MV-4-11 (cell line): ENCODE results near the gene TTC7B.

ENCODE experiments used
- DNase-seq: peaks from one replicate; lab custom pipeline; 2025; lab: John Stamatoyannopoulos, UW

The TTC7B gene

DNA sequence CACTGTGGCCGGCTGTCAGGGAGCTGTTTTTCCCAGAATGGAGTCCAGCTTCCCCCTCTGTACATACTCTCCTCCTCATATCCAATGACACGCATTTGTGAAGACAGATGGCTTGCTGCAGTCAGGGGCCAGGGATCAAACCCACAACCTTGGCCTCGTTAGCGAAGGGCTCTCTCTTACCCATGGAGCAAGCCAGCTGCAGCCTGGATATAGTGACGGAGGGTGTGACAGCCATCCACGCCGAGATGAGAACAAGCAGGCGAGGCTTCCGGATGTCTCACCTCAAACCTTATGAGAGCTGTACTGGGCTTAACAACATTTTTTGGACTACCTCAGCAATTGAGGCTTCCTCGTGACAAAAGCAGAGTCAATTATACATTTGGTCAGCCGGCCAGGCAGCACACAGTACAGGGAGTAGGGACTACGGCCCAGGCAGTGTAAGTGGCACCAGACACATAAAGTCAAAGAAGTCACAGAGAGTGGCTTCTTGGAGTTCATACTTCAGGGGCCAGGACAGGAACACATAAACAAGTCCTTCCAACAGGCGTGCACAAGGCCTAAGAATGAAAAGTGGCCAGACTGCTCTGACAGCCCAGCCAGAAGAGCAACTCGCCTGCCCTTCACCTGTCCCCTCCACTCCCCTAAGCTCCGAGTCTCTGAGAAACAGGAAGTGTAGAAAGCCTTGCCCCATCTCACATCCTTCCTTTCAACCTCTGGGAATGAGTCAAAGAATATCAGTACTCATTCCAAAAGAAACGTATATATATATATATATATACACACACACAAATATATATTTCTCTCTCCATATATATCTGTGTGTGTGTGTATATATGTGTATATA, 115.1 kb downstream of the TTC7B start:
- no peak for DNase-seq

DNA sequence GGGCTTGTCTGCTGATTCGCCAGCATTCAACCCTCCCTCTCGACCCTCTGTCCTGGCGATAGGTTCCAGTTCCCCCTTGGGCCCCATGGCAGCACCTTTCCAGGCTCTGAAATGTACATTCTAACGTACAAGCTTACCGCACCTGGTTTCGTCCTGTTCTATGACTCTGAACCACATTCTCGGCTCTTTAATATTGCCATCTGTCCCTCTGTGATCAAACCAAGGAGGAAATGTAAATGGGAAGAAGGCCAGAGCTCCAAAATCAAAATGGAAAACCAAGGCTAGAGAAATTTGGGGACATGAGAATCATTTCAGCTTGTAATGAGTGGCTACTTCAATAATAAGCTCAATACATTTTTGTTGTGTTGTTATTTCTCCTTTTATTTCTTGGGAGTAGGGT, 117.2 kb downstream of the TTC7B start:
- DNase-seq = no peak

DNA sequence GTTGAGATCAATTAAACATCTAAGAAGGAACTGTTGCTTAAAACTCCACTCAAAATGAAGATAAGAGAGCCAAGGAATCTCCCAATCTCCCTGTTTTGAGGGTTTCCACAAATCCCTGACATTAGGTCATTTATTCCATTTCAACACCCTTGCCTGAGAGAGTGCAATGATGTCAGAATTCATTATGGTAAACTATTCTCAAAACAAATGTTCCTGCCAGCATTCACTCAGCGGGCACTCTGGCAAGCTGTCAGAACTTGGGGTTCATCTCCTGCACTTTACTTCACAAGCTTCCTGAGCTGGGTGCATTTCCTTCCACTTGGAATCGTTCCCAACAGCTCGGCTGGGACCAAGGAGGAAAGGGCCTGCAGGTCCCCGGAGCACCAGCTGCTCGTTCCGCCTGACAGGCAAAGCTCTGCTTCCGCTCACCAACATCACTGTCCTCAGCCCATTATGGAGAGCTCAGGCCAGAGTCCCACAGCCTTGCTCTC, 117.8 kb downstream of the TTC7B start:
- no peak for DNase-seq

DNA sequence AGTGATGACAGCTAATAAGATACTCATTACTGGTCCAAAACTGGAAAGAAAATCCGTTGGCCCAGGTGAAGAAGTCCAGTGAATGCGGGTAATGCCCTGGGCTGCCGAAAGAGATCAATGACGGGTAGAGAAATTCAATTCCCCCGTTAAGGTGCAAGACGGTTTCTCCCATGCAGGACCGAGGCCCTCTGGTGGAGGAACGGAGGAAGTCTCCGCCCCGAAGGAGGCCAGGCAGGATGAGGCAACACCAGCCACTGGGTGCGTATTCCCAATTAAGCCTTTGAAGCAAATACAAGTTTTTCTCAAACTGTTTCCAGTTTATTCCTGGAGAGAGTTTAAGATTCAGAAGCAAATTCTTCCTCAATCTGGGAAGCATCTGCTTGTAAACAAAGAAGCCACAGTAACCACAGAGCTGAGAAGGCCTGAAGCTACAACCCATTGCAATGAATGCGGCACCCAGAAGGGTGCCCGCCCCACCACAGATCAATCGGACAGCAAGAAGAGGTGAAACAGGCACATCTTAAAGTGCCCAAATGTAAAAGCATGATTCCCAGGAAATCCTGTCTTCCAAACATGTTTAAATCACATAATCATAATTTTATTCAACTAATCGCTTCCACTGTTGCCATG, 118.5 kb downstream of the TTC7B start:
- peak; percentile 69 for DNase-seq

DNA sequence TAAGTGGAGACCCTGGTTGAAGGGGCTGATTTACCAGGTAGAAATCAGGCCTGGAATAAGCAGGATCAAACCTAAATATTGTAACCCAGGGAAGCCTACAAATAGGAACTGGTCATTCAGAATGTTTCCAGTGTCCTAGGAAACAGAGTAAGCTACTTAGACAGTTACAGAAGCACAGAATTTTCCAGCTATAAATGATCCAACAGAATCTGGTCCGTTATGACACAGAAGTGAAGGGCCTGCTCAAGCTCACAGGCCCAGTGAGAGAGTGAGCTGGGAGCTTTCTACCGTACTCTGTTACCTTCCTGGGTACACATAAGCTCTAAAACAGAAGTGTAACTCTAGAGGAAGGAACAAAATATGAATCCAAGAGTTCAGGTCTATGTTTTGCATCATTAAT, 119.1 kb downstream of the TTC7B start:
- no peak for DNase-seq

DNA sequence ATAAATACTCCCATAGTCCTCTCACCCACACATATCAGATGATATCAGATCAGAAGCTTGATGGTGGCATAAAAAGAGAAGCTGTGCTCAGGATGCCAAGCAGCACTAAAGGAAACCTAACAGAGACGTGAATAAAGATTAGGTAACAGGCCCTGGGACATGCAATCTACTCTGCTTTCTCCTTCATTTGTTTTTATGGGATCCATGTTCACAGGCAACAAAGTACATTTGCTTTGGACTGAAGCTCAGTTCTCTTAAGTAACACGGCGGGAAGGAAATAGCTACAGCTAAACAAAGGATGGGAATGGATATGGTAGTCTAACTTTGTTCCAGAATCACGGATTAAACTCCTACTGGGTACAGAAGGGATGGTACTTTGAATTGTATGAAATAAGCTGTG, 119.5 kb downstream of the TTC7B start:
- no peak for DNase-seq

DNA sequence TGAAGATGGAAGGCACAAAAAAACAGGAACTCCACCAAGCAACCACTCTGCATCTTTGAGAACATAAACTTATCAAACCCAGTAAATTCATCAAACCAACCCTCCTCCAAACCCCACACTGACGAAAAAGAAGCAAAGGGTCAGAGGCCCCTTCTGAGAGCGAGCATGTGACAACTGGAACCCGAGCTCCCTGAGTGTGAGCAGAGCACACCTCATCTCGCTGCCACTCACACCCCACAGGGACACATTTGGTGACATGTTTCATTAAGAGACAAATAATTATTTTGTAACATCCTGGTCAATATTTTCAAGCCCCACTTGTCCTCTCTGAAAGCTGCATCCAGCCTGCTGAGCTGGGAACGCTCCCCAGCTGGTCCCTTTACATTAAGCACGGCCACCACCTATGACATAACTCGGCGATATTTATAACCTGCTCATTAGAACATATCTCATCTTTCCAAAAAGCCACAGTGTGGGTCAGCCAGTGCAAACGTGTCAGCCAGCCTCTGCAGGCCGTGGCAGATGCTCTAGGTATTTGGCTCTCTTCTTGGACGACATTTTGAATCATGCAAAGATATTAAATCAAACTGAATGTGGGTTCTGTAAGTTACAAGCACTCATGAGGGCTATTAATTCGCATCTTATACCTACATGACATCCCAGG, 120.1 kb downstream of the TTC7B start:
- no peak for DNase-seq

DNA sequence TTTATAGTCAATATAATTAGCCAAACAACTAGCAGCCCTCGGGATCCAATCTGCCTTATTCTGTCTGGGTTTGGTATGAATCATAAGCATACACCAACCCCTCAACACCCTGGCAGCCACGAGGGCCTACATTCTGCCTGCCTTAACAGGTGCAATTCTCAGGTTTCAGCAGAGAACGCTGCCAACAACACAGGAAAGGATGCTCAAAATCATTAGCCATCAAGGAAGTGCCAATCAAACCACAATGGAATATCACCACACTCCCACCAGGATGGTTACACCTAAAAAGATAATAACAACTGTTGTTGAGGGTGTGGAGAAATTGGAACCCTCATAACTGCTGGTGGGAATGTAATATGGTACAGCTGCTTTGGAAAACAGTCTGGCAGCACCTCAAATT, 122.8 kb downstream of the TTC7B start:
- DNase-seq = no peak

DNA sequence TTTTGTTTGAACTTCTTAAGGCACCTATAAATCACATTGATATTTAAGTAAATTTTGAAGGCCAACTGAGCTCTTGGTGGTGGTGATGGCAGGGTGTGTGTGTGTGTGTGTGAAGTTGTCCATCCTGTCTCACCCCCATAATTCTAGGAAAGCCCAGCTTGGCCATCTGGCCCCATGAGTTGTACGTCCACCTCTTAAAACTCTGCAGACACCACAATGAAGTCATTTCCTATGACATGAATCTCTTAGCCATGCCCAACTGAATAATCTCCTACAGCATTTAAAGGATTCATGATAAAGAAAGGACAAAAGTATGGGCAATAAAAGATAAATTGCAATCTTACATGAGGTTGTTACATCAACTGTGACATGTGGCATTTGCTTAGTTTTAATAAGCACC, 123.4 kb downstream of the TTC7B start:
- no peak for DNase-seq

DNA sequence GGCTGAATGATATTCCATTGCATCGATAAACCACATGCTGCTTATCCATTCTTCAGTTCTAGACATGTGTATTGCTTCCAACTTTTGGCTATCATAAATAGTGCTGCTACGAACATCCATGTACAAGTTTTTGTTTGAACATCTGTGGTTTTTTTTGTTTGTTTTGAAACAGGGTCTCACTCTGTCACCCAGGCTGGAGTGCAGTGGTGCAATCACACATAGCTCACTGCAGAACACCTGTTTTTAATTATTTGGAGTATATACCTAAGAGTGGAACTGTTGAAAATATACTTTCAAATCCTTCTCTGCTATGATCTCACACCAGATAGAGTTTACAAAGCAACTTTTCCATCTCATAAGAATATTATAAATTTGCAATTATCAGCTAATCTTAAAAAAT, 124.2 kb downstream of the TTC7B start:
- no peak for DNase-seq

DNA sequence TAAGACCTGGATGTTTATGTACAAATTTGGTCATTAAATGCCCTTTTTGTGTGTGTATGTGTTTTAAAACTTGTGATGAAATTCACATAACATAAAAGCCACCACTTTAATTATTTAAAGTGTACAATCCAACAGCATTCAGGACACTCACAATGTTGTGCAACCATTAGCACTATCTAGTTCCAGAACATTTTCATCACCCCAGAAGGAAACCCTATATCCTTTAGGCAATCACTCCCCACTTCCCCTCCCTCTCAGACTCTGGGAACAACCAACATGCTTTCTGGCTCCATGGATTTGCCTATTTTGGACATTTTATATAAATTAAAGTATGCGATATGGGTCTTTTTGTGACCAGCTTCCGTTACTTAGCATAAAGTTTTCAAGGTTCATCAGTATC, 124.6 kb downstream of the TTC7B start:
- DNase-seq = no peak

DNA sequence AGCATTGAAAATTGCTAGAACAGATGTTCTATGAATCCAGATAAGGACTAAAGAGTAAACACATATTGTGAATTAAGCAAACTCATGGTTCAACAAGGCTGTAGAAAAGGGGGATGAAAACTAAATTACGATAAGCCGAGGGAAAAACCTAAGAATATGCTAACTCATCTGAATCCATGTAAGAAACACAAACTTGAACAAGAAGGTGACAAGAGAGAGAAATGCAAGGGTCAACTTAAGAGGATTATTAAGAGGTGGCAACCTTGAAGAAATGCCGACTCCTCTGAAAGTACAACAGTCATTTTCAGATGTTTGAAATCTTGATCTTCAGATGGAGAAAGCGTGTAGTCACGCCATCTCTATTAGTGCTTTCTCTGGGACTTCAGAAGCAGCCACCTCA, 128.6 kb downstream of the TTC7B start:
- no peak for DNase-seq

DNA sequence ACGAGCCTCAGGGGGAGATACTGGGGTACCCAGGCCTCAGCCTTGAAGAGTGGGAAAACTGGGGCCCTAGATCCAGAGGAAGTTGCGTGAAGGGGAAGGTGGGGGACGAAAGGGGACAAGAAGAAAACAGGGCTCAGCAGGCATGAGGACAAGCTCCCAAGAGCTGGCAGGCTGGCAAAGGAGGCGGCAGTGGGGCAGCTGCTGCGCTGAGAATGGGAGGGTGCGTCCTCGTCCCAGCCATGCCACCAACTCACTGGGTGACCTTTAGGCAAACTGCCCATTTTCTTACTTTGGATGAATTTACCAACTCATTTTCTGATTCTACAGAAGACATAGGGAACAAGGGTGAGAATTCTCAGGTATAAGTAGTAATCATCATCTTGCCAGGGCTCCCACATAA, 133.6 kb downstream of the TTC7B start:
- DNase-seq = no peak

DNA sequence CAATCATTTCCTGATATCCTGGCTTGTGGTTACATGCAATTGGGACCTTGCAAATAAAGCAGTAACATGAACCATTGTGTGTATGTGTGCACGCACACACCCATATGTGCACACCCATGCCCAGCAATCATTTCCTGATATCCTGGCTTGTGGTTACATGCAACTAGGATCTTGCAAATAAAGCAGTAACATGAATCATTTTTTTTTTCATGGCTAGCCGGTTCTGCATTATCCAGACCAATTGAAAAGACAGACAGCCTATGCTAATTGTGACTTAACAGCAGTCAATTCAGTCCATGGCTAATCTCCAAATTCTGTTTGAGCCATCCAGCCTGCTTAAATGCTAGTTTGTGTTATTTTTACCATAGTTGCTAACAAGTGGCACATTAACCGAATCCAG, 134.3 kb downstream of the TTC7B start:
- DNase-seq = peak; percentile 49

DNA sequence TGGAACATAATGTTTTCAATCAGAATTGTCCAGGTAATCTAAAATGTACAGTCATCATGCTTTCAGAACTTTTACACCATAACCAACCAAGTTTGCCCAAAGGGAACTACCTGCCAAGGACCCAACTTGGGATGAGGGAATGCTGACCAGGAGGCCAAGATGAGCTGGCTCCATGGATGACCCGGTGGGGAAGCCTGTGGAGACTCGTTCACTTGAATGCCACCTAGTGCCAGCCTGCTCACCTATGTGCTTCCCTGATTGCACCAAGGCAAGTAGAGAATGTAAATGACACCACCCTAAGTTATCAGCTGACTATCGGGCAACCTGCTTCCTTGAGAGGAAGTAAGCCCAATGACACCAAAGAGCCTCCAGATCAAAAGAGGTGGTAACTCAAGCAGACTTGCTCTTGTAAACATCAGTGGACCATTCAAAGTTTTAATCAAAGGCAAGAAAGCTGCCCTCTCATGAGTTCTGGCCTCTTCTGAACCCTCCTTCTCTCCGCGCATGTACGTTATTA, 137.3 kb downstream of the TTC7B start:
- no peak for DNase-seq

DNA sequence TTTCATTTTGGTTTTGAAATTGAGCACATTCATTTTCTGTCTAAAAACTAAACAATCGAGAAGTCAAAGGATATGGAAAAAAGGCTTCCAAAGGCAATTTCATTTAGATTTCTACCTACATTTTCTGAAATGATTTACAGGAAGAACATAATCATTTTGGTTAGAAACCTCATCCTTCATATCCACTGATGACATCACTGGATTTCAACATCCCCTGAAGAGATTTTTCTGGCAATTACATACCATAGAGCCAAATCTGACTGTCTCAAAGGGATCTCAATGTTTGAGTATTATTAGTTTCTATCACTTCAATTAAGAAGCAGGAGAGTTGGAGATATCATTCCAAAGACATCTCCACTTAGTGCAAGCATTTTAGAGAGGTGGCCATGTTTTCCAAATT, 137.8 kb downstream of the TTC7B start:
- DNase-seq = peak; percentile 39

DNA sequence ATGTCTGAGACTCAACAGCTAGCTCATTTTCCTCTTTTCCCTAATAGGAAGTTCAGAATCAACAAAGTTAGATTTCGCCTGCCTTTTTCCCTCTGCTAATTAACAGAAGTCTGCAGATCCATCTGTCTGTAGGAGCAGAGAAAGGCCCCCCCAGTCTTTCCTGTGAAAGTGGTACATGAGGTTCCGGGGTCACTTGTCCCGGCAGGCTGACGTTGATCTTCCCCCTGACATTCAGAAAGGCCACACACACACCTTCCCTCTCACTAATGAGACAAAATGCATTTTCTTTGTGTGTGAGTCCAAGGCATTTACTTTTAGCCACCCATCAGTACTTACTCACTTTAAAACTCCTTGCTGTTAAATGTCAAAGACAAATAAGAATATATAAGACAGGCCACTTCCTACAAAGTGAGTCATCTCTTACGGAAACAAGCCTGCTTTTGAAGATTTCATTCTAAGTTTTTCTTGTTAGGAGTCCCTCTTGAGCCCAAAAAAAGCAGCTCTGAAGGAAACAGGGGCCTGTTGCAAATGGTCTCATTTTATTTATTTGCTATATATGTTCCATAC, 138.7 kb downstream of the TTC7B start:
- DNase-seq = peak; percentile 56

DNA sequence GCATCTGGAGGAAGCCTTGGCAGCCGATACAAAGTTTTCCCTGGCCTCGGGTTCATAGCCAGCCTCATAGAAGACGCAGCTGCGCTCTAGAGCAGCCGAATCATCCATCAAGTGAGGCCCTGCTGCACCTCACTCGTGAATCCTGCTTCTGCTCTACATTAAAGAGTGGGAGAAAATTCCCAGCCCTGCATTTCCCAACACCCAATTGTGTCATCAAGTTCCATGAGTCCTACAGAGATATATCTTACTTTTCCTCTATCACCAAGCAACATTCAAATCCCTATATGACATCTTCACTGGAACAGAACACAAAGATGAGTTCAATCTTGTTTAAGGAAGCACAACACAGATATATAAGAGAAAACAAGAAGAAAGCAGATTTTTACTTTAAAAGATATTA, 139.3 kb downstream of the TTC7B start:
- DNase-seq = no peak

DNA sequence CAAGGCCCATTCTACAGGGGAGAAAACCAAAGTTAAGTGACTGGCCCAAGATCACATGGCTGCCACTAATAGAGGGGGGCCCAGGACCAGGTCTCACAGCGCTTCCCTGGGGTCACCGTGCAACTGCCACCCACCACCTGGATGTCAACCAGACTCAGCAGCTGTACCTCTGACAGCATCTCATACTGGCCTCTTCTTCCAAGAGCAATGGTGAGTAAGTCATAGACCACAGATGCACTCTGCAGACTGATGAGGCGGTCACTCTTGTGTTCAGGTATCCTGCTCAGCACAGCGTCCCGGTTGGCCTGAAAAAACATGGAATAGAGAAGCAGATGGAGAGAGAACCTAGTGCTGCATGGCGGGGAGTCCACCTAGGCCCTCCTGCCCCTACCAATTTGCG, 139.9 kb downstream of the TTC7B start:
- DNase-seq = no peak

DNA sequence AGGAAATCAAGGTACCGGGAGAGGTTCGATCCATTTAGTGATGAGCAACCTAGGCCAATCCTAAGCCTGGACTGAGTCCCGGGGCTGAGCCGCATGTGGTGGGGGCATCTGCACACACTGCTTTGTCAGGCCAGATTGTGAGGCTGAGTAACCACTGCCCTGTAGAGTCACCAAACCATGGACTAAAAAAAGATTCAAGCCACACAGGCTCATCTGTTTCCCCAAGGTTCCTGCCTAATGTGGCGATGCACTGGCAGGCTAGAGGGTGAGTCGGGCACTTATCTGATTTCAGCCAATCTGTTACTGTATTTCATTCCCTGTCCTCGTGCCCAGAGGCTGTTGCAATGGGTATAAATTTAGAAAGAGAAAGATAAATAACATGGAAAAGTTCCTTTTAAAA, 140.8 kb downstream of the TTC7B start:
- peak; percentile 83 for DNase-seq

DNA sequence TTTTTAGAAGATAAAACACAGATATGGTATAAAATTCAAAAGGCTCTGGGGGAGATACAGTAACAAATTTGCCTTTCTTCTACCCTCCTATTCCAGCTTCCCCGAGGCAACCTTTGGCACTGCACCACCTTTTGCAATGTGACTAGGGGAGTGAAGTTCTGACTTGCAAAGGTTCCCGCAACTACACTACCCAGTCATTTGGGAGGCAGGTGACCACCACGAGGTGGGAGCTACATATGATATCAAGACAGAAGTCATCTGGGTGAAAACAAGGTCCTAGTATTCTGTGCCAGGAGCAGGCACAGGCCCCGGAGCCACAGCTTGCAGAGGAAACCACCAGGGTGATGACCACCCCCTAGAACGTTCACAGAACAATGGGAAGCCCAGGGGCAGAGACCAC, 141.5 kb downstream of the TTC7B start:
- DNase-seq = no peak

DNA sequence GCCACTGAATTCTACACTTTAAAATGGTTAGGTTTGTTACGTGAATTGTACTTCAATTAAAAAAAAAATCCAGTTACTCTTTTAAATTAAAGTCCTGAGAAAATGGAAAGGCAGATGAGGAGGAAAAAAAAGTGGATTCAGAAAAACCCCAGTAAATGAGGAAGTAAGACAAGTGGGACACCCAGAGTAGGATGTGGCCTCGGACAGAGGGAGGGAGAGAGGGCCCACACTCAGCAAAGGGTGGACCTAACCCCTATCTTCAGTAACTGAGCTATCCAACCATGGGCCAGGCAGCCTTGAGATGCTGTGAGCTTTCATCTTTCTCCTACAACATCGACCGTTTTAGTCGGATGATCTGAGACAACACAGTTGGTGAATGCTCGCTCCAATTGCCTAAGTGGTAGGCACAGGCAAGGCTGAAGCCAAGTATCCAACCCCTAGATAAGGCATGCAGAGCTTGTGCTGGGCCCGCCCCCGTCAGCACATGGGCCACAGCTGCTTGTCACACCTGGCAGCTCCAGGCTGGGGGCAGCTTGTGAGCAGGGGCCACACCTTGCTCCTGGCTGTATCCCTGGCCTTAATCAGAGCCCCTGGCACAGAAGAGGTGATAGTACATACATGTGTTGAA, 142.1 kb downstream of the TTC7B start:
- DNase-seq = peak; percentile 73
